Activated CD4-positive, alpha-beta T cell treated with anti-CD3 and anti-CD28 coated beads for 1 hour (primary cell): ENCODE data around the gene SHCBP1.
"Not testable (repeated sequence)": the region's sequence is repeated elsewhere in the genome, so short reads cannot be mapped to it uniquely, and the experiment has no call there.

Experiments
- DNase-seq: peaks from one replicate; pipeline ENCODE4 v3.0.0-alpha.2; 2020

SHCBP1 gene

GRCh38 chr16:46621006-46621933 is at the start of gene SHCBP1:
Gene SHCBP1 (minus strand): TSS chr16:46621379. CDS start chr16:46621359, 20 bp downstream.
- DNase-seq, result peak; percentile 38

GRCh38 chr16:46662123-46662522 is 40.9 kb upstream of the SHCBP1 start:
- no peak for DNase-seq

DNA sequence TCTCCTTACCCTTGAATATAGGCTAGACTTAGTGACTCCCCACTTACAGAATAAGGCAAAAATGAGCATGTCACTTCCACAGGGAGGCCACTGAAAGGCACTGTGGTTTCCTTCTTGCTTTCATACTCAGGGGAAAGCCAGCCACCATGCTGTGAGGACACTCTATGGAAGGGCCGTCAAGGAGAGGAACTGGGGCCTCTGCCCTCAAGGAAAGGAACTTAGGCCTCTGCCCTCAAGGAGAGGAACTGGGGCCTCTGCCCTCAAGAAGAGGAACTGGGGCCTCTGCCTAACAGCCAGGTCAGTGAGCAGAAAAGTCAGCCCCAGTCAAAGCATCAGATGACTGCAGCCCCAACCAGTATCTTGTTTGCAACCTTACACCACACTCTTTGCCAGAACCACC is 37.7 kb upstream of the SHCBP1 start:
- DNase-seq, result no peak

DNA sequence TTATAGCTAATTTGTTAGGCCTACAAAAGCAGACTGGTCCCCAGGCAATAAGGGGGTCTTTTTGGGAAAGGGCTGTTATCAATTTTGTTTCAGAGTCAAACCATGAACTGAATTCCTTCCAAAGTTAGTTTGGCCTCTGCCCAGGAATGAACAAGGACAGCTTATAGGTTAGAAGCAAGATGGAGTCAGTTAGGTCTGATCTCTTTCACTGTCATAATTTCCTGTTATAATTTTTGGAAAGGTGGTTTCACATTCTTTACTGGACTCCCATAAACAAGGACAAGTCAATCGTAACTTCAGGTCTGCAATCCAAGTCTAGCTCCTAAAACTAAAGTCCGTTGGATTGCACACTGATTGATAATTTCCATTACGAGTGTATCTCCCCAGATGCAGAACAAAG is 30.1 kb upstream of the SHCBP1 start:
- DNase-seq, result no peak

DNA sequence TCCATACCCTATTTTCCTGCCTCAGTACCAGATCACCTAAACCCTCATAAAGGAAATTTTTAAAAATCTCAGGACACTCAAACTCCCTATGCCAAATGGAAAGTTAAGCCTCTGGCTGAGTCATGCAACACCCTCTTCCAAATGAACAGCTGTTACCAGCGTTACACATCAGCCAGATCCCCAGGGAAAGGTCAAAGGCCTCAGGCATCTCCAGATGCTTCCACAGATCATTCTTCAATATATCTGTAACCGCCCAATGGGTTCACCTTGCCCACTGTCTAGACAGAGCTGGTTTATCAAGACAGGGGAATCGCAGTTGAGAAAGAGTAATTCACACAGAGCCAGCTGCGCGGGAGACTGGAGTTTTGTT is 29.1 kb upstream of the SHCBP1 start:
- no peak for DNase-seq

DNA sequence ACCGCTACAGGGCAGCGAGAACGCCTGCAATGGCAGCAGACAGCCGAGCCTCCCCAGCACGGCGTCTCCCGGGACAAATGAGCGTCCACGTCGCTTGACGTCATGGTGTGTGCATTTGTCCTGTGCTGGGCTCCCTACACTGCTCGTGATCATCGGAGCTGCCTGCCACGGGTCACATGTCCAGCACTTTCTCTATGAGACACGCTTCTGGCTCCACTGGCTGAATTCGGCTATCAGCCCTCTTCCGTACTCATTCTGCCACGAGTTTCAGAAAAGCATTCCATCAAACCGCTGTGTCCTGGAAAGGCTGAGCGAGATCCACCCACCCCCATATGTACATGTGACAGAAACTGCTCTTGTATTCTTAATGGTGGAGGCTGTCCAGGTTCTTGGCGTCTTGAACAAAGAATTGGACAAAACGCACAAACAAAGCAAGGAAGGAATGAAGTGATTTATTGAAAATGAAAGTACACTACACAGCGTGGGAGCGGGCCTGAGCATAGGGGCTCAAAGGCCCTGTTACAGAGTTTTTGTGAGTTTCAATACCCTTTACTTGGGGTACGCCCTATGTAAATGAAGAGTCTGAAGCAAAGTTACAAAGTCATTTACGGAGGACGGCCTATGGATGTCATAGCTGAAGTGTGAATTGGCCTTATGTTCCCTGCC is 28.5 kb upstream of the SHCBP1 start:
- no peak for DNase-seq

- DNase-seq, result no peak
These were observed 27.5 kb upstream of the SHCBP1 start for GRCh38 chr16:46648656-46649055.

DNA sequence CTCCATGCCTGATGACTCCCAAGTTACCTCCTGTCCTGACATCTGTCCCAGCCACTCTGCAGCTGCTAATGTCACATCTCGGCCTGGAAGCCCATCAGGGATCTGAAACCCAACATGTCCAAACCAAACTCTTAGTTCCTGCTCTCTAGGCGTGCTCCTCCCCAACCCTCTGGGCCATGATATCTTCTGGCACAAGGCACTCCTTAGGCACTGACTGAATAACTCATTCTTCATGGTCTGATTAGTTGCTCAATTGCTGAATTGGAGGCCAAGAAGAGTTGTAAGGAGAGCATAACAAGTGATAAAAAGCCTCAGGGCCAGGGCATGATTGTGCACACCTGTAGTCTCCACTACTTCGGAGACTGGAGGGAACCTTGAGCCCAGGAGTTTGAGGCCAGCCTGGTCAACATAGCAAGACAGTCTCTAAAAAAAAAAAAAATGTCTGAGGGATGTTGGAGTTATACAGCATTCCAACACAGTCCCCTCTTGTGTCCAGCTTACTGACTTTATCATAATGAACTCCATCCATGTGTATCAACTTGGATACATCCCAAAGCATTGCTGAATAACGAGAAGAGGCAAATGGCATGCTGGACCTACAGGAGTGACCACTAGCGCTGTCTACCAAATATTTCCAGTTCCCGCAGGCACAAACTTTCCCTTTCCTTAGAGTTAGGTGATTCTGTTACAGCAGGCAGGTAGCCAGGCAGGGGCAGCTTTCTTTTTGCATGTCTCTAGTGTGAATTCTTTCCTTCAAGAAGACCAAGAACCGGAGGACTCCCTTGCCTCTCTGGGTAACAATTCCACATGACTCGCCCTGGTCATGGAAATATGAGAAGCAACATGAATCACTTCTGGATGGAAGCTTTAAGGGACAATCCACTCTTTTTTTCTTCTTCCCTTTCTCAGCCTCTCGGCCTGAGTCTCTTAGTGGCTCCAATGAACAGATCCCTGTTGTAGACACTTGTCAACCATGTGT is 18.1 kb upstream of the SHCBP1 start:
- DNase-seq, result no peak

GRCh38 chr16:46632778-46633733 is 11.9 kb upstream of the SHCBP1 start:
- DNase-seq, result no peak

- DNase-seq, result no peak
These were observed 8.4 kb upstream of the SHCBP1 start for GRCh38 chr16:46629331-46630219.

DNA sequence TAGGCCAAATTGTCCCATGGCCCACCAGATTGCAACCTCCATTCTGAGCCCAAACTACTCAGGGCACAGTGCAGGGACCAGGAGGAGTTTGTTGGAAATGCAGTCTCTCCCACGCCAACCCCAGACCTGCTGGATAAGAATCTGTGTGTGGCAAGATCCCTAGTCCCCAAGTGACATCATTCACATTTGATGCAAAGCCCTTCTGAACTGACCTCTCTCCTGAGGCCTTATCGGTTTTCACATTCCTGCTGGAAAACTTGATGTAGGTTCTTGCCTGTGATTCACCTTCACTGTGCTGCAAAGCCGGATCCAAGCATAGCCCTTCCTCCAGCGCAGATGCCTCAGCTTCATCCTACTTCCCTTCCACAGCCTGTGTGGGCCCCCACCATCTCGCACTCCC is 6.6 kb upstream of the SHCBP1 start:
- no peak for DNase-seq

GRCh38 chr16:46626681-46627080 is 5.5 kb upstream of the SHCBP1 start:
- DNase-seq, result not testable (repeated sequence)

- not testable (repeated sequence) for DNase-seq
These were observed 3.7 kb upstream of the SHCBP1 start for GRCh38 chr16:46624862-46625261.

GRCh38 chr16:46623707-46624106 is 2.5 kb upstream of the SHCBP1 start:
- DNase-seq, result not testable (repeated sequence)

DNA sequence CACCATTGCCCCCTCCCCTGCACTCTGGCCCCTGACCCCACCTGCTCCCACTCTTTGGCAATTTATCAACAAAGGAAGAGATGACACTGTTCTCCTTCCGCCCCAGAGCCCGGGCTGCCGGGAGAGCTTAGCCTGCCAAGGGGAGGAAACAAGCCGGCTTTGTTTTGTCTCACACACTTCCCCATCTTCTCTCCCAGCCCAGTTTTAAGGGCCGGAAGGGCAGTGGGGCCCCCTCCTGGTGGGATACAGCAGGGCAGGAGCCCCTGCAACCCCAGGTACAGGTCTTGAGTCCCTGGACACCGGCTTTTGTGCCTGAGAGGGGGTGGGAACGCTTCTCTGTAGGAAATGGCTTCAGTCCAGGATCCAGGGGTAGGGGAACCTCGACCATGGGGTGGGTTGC is 2.1 kb upstream of the SHCBP1 start:
- DNase-seq, result not testable (repeated sequence)

DNA sequence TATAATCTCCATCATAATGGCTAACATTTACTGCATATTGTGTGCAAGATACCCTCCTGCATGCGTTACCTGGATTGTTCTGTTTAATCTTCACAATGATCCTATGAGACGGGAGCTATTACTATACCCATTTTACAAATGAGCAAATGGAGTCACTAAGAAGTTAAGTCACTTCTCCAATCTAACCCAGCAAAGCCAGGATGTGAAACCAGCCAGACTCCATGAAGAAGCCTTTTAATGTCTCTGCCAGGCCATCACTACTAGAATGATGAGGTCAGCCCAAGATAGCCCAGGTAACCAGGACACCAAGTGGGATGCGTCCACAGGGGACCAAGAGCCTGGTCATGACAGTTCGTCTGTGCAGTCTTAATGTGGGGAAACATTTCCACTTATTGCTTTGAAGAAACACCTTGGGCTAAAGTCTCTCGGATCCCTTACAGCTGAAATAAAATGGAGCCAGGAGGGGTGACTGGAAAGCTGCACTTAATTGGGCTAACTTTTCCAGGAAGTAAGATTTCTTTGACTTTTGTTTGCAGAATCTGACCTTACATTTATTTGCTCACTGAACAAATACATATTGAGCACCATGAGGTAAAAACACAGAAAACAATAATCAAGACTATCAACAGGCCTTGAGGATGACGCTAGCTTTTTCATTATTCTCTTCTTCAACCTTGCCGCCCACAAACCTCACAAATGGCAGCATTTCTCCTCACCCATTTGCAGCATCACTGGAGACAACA is 926 bp upstream of the SHCBP1 start:
- no peak for DNase-seq

GRCh38 chr16:46620266-46621005 is 743 bp downstream of the SHCBP1 start:
- DNase-seq, result no peak

GRCh38 chr16:46618516-46618915 is 2.7 kb downstream of the SHCBP1 start:
- DNase-seq, result no peak

DNA sequence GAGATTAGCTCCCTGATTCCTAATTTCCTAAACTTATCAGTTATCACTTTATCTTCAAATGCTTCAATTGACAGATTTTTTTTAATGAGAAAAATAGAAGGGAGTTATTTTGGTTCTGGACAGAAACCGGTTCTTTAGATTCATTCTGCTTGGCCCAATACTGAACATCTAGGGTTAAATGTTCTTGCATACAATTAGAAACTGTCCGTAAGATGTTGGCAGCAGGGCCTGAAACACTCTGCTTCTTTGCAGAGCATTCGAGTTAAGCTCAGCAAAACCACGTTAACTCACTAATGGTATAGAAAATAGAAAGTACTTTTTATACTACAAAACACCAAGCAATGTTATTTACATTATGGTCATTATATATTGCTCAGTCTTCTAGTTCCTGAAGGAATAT is 7.2 kb downstream of the SHCBP1 start:
- no peak for DNase-seq
